ENCODE results near the gene MACROH2A1.

The MACROH2A1 gene

GRCh38 chr5:135398855-135399793 is at the start of gene MACROH2A1:
TSS of gene MACROH2A1 (minus strand) at chr5:135399231. CDS start at chr5:135389093, 10,138 bp downstream.
- DNase-seq (ENCODE audit: low read depth) = no peak

DNA sequence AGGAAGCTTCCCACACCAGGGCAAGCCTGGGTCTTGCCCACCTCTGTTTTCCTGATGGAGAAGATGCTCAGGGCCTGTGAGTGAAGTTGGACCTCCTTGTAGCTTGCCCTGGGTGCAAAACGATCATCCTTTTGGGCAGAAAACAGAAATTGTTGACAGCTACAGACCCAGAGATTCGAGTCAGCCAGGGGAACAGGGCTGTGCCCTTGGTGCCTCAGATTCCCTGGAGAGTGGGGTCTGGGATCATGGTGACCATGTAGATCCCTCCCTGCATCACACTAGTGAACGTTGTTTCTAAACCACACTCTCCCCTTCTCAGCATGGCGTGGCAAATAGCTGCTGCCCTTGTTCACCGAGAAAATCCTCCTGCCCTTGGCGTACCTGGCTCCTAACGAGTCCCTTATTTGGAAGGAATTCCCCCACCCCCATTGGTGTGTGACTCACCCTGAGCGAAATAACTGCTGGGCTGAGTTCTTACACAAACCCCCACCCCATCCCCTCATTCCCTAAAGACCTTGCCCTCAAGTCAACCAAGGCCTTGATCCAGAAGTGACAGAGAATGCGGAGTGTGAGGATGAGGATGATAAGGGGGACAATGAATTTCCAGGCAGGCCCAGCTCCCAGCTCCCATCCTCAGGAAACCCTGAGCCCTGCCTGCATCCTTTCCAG is 49.2 kb upstream of the MACROH2A1 start:
- DNase-seq (ENCODE audit: low read depth) = no peak

- no peak for DNase-seq (ENCODE audit: low read depth)
These were observed 48.4 kb upstream of the MACROH2A1 start, which contains the start of gene DCANP1 for GRCh38 chr5:135447298-135447929. TSS of gene DCANP1 (minus strand) at chr5:135447348. CDS start at chr5:135447108, 240 bp downstream.

- DNase-seq (ENCODE audit: low read depth) = no peak
These were observed 47.6 kb upstream of the MACROH2A1 start for GRCh38 chr5:135446615-135447014.

- DNase-seq (ENCODE audit: low read depth) = no peak
These were observed 47.2 kb upstream of the MACROH2A1 start for GRCh38 chr5:135446206-135446605.

- no peak for DNase-seq (ENCODE audit: low read depth)
These were observed 46.4 kb upstream of the MACROH2A1 start for GRCh38 chr5:135445306-135445985.

- DNase-seq (ENCODE audit: low read depth) = no peak
These were observed 45.9 kb upstream of the MACROH2A1 start for GRCh38 chr5:135444881-135445280.

DNA sequence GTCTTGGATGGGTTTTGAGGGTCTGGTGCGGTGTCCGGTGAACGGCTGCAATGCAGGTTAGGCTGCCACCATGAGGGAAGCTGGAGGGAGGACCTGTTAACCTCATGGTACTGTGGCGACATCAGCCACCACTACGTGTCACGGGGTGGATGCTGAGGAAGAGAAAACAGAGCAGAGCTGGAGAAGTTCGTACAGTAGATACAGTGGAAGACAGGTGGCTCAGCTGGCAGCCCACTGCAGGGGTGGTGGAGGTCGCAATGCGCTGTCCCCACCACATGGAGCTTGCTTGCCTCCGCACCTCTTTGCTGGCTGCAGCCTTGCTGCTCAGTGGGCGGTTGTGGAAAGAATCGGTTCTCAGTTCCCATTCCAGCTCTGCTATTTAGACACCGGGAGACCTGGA is 45.3 kb upstream of the MACROH2A1 start:
- no peak for DNase-seq (ENCODE audit: low read depth)

- no peak for DNase-seq (ENCODE audit: low read depth)
These were observed 44.3 kb upstream of the MACROH2A1 start for GRCh38 chr5:135443161-135443960.

DNA sequence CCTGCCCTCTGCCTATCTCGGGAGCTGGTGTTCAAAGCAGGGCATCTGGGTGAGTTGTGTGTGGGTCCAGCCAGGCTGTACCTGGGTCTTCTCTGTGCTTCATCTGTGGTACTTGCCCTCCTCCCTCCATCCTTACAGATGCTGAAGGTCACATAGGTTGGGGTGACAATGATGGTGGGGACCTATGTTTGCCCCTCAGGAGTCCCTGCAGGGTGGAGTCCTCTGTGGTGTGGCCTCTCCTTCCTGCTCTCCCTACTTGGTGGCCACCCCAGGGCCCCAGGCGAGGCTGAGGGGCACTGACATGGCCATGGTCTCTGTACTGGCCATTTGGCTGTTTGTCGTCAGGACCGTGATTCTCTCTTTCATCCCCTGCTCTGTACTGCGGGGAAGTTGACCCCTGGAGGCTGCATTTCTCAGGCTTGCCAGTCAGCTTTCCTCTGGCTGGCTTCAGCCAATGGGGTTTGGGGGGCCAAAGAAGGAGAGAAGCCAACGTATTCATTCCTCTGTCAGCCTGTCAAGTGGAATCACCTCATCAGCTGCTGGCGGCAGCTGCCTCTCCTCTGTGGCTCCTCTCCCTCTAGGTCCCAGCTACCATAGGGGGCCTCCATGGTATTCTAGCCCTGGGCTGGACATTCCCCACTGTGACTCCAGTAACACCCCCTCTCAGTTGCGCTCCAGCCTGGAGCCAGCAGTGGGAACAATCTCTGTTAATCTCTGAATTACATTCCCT is 43.6 kb upstream of the MACROH2A1 start:
- no peak for DNase-seq (ENCODE audit: low read depth)

GRCh38 chr5:135441919-135442318 is 42.9 kb upstream of the MACROH2A1 start:
- no peak for DNase-seq (ENCODE audit: low read depth)

GRCh38 chr5:135441350-135441831 is 42.4 kb upstream of the MACROH2A1 start:
- DNase-seq (ENCODE audit: low read depth) = no peak

- no peak for DNase-seq (ENCODE audit: low read depth)
These were observed 41.9 kb upstream of the MACROH2A1 start for GRCh38 chr5:135440916-135441315.

DNA sequence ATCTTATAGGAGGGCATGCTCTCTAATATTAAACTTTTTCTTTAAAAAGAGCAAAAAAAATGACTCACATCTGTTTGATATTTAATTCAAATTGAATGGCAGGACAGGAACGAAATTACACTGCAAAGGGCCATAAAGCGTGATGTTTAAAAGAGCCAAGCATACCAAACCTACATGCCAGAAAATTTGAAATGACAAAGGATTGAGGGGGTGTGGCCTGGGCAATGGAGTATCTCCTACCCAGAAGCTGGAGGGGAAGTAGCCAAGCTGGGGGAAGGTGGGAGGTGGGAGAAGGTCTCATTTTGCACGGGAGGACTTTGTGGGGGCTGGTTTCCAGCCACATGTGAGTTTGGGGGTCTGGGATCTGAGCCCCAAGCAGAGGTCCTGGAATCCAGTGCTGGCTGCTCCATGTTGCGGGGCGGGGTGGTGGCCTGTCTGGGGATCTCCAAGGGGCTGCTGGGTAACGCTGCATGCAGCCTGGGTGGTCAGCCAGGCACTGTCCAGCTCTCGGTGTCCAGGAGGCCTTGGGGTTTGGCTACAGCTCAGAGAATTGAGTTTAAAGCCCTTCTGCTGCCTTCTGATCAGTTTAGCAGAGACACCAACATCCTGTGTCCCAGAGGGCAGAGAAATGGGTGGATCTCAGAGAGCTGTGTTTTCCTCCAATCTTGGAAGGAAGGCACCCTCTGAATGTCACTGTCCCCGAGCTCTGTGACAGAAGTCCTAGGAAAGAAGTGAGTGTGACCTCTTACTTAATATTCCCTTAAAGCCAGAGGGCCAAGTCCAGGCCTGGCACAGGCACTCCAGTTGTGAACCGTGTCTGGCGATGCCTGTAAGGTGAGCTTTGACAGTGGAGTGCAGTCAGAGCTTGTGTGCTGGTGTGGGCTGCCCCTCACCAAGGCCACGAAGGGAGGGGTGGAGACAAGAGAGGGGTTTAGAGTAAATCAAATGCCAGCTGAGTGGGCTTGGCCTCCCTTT is 40.5 kb upstream of the MACROH2A1 start:
- DNase-seq (ENCODE audit: low read depth) = no peak

DNA sequence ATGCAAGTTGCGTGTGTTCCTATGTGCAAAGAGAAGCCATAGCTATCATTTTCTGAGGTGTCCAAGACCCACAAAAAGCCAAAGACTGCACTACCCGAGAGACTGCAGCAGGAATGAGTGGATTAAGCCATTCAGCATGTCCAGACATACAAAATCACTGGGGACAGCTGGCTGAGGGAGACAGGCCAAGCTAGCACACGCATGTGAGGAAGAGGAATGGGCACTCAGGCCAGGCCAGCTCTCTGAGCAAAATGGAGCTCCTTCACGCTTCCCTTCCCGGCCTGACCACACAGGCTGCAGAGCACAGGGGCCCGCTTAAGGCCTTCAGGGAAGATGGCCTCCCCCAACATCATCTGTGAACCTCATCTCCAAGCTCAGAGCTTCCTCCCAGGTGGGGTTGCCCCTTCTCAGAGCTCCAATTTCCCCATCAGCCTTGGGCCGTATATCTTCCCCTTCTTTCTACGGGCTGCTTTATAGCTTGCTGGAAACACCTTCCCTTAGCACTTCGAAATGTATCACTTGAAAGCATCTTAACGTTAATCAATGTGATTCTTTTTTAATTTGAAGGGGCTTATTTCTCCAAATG is 39.7 kb upstream of the MACROH2A1 start:
- no peak for DNase-seq (ENCODE audit: low read depth)

DNA sequence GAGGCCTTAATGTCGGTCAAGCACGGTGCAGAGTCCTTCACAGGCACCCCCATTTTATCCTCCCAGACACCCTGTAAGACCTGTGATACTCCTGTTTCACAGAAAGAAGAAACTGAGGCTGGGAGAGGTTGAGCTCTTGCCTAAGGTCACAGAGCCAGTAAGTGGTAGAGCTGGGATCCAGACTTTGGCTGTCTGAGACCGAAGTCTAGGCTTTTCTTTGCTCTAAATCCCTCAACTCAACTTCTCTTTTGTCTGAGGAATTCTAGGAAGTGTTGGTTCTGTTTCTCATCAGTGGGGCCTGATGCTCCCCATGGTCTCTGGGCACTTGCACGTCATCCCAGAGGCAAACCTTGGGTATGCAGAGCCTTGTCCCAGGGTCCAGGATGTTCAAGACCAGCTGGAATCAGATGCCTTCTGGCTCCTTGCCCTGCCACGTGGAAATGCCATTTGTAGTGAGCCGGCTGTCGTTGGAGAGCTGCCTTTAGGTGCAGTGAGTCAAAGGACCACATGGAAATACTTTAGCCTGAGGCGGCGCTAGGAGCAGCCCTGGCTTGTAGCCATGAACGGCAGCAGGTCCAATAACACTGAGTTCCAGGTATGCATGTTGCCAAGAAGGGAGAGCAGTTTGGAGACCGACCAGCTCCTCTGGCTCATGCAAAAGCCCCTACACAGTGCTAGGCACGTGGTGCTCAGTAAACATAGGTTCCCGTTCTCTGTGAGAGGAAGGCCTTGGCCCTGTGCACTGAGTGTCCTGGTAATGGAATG is 38.9 kb upstream of the MACROH2A1 start:
- peak; percentile 90 for DNase-seq (ENCODE audit: low read depth)

GRCh38 chr5:135437422-135437795 is 38.4 kb upstream of the MACROH2A1 start:
- no peak for DNase-seq (ENCODE audit: low read depth)

- no peak for DNase-seq (ENCODE audit: low read depth)
These were observed 38.0 kb upstream of the MACROH2A1 start for GRCh38 chr5:135436951-135437418.

All from HS-5 (cell line).